WTC11 (cell line): ENCODE results near the gene KIF11. TPM values are rescaled to one million over a fixed set of nuclear protein-coding genes. Genes with fewer than 3 reads are reported as not detected.

Source experiments
- AFF4 ChIP-seq: sonication (generic); formaldehyde crosslinking; IDR thresholded peaks from 2 replicates; pipeline ENCODE4 v1.8.1; 2023; ENCODE audit warnings: mild to moderate bottlenecking, missing genetic modification reagents, borderline replicate concordance
- ARID4B ChIP-seq: sonication (generic); formaldehyde crosslinking; IDR thresholded peaks from 2 replicates; pipeline ENCODE4 v1.8.0; 2023; ENCODE audit warnings: missing genetic modification reagents, mild to moderate bottlenecking, borderline replicate concordance
- ATF6 ChIP-seq: sonication (generic); formaldehyde crosslinking; IDR thresholded peaks from 2 replicates; pipeline ENCODE4 v1.8.1; 2023; ENCODE audit warnings: mild to moderate bottlenecking, missing genetic modification reagents
- CREB1 ChIP-seq: sonication (generic); formaldehyde crosslinking; IDR thresholded peaks from 2 replicates; pipeline ENCODE4 v1.8.0; 2023; ENCODE audit warnings: mild to moderate bottlenecking, missing genetic modification reagents
- E2F4 ChIP-seq: sonication (generic); formaldehyde crosslinking; IDR thresholded peaks from 2 replicates; pipeline ENCODE4 v1.8.1; 2022; ENCODE audit warnings: low read depth, mild to moderate bottlenecking, moderate library complexity, missing genetic modification reagents, borderline replicate concordance
- ERG ChIP-seq: fragments of 250-450 bp; sonication (Bioruptor Pico); IDR thresholded peaks from 2 replicates; pipeline ENCODE4 v1.8.0; 2021; ENCODE audit warnings: mild to moderate bottlenecking
- ESRRA ChIP-seq: sonication (generic); formaldehyde crosslinking; IDR thresholded peaks from 2 replicates; pipeline ENCODE4 v1.8.1; 2022; ENCODE audit warnings: mild to moderate bottlenecking, missing genetic modification reagents, borderline replicate concordance
- FOXP4 ChIP-seq: sonication (generic); formaldehyde crosslinking; IDR thresholded peaks from 2 replicates; pipeline ENCODE4 v1.8.0; 2022; ENCODE audit warnings: mild to moderate bottlenecking, missing genetic modification reagents
- GTF2I ChIP-seq: fragments of 250-450 bp; sonication (Bioruptor Pico); conservative IDR thresholded peaks from 2 replicates; pipeline ENCODE4 v1.4.0; 2021; ENCODE audit warnings: mild to moderate bottlenecking
- IRF1 ChIP-seq: sonication (generic); formaldehyde crosslinking; IDR thresholded peaks from 2 replicates; pipeline ENCODE4 v1.8.0; 2023; ENCODE audit warnings: missing genetic modification reagents
- JAZF1 ChIP-seq: fragments of 250-450 bp; sonication (Bioruptor Pico); IDR thresholded peaks from 2 replicates; pipeline ENCODE4 v1.9.0; 2021; ENCODE audit warnings: moderate library complexity, mild to moderate bottlenecking, inconsistent platforms
- MYBL2 ChIP-seq: sonication (generic); formaldehyde crosslinking; IDR thresholded peaks from 2 replicates; pipeline ENCODE4 v1.8.1; 2023; ENCODE audit warnings: mild to moderate bottlenecking, moderate library complexity, missing genetic modification reagents
- NFATC4 ChIP-seq: fragments of 250-450 bp; sonication (Bioruptor Pico); IDR thresholded peaks from 2 replicates; pipeline ENCODE4 v1.9.0; 2021; ENCODE audit warnings: mild to moderate bottlenecking
- PRDM15 ChIP-seq: sonication (generic); formaldehyde crosslinking; IDR thresholded peaks from 2 replicates; pipeline ENCODE4 v1.8.0; 2022; ENCODE audit warnings: missing genetic modification reagents
- PRRX2 ChIP-seq: fragments of 250-450 bp; sonication (Bioruptor Pico); IDR thresholded peaks from 2 replicates; pipeline ENCODE4 v1.8.0; 2021; ENCODE audit warnings: mild to moderate bottlenecking
- SMAD4 ChIP-seq: sonication (generic); formaldehyde crosslinking; IDR thresholded peaks from 2 replicates; pipeline ENCODE4 v1.8.0; 2022; ENCODE audit warnings: mild to moderate bottlenecking, missing genetic modification reagents
- TEAD4 ChIP-seq: sonication (generic); formaldehyde crosslinking; IDR thresholded peaks from 2 replicates; pipeline ENCODE4 v1.8.0; 2022; ENCODE audit warnings: mild to moderate bottlenecking, missing genetic modification reagents
- ZNF423 ChIP-seq: fragments of 250-450 bp; sonication (Bioruptor Pico); IDR thresholded peaks from 2 replicates; pipeline ENCODE4 v2.1.2; 2022; ENCODE audit warnings: mild to moderate bottlenecking, moderate library complexity
- total RNA-seq: library from RNA; stranded (reverse); gene quantifications from 3 replicates; pipeline ENCODE4 v1.2.3, GENCODE V29; 2021

The KIF11 gene
- total RNA-seq, 1 experiment from 2014 or later, result 55.7 TPM

- TF ChIP-seq PRDM15 (CRISPR knock-in tag) (0 out of 2 replicates have a peak, but pooled peaks have one; percentile 33), TEAD4 (no peak), SMAD4 (CRISPR knock-in tag) (no peak), GTF2I (CRISPR knock-in tag) (no peak), E2F4 (CRISPR knock-in tag) (peak; percentile 81; the same call in 1 of the 2 replicates), CREB1 (0 out of 2 replicates have a peak, but pooled peaks have one; percentile 44), JAZF1 (CRISPR knock-in tag) (no peak), NFATC4 (CRISPR knock-in tag) (no peak), MYBL2 (CRISPR knock-in tag) (peak; percentile 99), ESRRA (CRISPR knock-in tag) (0 out of 2 replicates have a peak, but pooled peaks have one; percentile 23), ZNF423 (CRISPR knock-in tag) (no peak), FOXP4 (CRISPR knock-in tag) (peak; percentile 83), AFF4 (peak; percentile 42; the same call in 1 of the 2 replicates), ERG (CRISPR knock-in tag) (no peak), PRRX2 (CRISPR knock-in tag) (no peak), ATF6 (CRISPR knock-in tag) (no peak), IRF1 (CRISPR knock-in tag) (peak; percentile 46; the same call in 1 of the 2 replicates), ARID4B (peak; percentile 75; the same call in 1 of the 2 replicates)
Measured at GRCh38 chr10:92592761-92593618, at the start of gene KIF11 (continued).
